Transverse colon (tissue), 4 donors: ENCODE data around the gene LARP4B.

ENCODE experiments used
- CTCF ChIP-seq, 5 experiments: fragments of 200-600 bp in 3 of 5; fragments of 450-650 bp in 2 of 5; sonication (generic) in 3 of 5; IDR thresholded peaks; 1 replicate in 2 of 5; 2 replicates in 3 of 5; pipeline ENCODE4 v1.5.1; 2016 to 2017; ENCODE audit warnings: antibody characterized with exemption in 5 of 5, inconsistent platforms in 3 of 5, mild to moderate bottlenecking in 2 of 5, moderate library complexity in 1 of 5
- EP300 ChIP-seq: sonication (generic); formaldehyde crosslinking; IDR thresholded peaks from one replicate; pipeline ENCODE4 v1.6.1; 2017; ENCODE audit warnings: antibody characterized with exemption, low read depth
- POLR2A ChIP-seq: fragments of 450-650 bp; IDR thresholded peaks from one replicate; pipeline ENCODE4 v1.6.1; 2016; ENCODE audit warnings: antibody characterized with exemption, mild to moderate bottlenecking, moderate library complexity
- POLR2AphosphoS5 ChIP-seq, 3 donors: sonication (generic); formaldehyde crosslinking; IDR thresholded peaks; one replicate each; pipeline ENCODE4 v1.6.1; 2016; ENCODE audit warnings: antibody characterized with exemption in 3 of 3

- TF ChIP-seq CTCF (IDR thresholded peaks at IDR 0.05) (no peak), EP300 (no peak), POLR2A (no peak), POLR2AphosphoS5 (IDR thresholded peaks at IDR 0.05) (no peak)
Measured at GRCh38 chr10:792083-792791, 139.3 kb downstream of the LARP4B start.
